Gastroesophageal sphincter (tissue), 4 donors: ENCODE data around the gene RIT1. TPM values are rescaled to one million over a fixed set of nuclear protein-coding genes. Genes with fewer than 3 reads are reported as not detected.
"Not testable (repeated sequence)": the region's sequence is repeated elsewhere in the genome, so short reads cannot be mapped to it uniquely, and the experiment has no call there.

Experiments
- ATAC-seq: fragments of 150-250 bp; one replicate; pipeline ENCODE4 v1.9.1; 2016; ENCODE audit warnings: mild to moderate bottlenecking, moderate library complexity
- H3K27ac ChIP-seq, 4 donors: fragments of 200-600 bp; sonication (generic) in 3 of 4; 1 replicate in 3 of 4; 2 replicates in 1 of 4; pipeline ENCODE4 v1.5.1; 2016 to 2019
- H3K27me3 ChIP-seq: fragments of 200-600 bp; sonication (generic); one replicate; pipeline ENCODE4 v1.5.1; 2019
- H3K36me3 ChIP-seq, 2 donors: fragments of 200-600 bp; sonication (generic); one replicate each; pipeline ENCODE4 v1.5.1; 2019; ENCODE audit warnings: control low read depth in 1 of 2
- H3K4me1 ChIP-seq, 3 donors: fragments of 200-600 bp; sonication (generic); 1 replicate in 2 of 3; 2 replicates in 1 of 3; pipeline ENCODE4 v1.5.1; 2016 to 2019; ENCODE audit warnings: control low read depth in 2 of 3
- H3K4me3 ChIP-seq, 2 donors: fragments of 200-600 bp; sonication (generic); one replicate each; pipeline ENCODE4 v1.5.1; 2019; ENCODE audit warnings: mild to moderate bottlenecking in 1 of 2, moderate library complexity in 1 of 2
- H3K9me3 ChIP-seq, 3 donors: fragments of 200-600 bp; sonication (generic); one replicate each; pipeline ENCODE4 v1.5.1; 2017 to 2019; ENCODE audit warnings: control low read depth in 2 of 3
- CTCF ChIP-seq, 4 experiments: fragments of 200-600 bp in 2 of 4; fragments of 450-650 bp in 2 of 4; sonication (generic) in 1 of 4; IDR thresholded peaks; one replicate each; pipeline ENCODE4 v1.5.1; 2017 to 2019; ENCODE audit warnings: antibody characterized with exemption in 4 of 4, mild to moderate bottlenecking in 2 of 4, moderate library complexity in 2 of 4
- EP300 ChIP-seq: sonication (generic); formaldehyde crosslinking; IDR thresholded peaks from one replicate; pipeline ENCODE4 v1.6.1; 2017; ENCODE audit warnings: antibody characterized with exemption, mild to moderate bottlenecking
- POLR2A ChIP-seq, 2 donors: fragments of 450-650 bp; IDR thresholded peaks; one replicate each; pipeline ENCODE4 v1.6.1; 2017; ENCODE audit warnings: antibody characterized with exemption in 2 of 2, mild to moderate bottlenecking in 2 of 2, moderate library complexity in 1 of 2
- POLR2AphosphoS5 ChIP-seq: sonication (generic); formaldehyde crosslinking; IDR thresholded peaks from one replicate; pipeline ENCODE4 v1.6.1; 2017; ENCODE audit warnings: antibody characterized with exemption
- WGBS, 2 donors: methylation state at CpG; one replicate each; pipeline ENCODE4 v1.1.5; 2018; ENCODE audit warnings: low coverage in 1 of 2; 5-methylcytosine and 5-hydroxymethylcytosine counted together
- total RNA-seq, 4 donors: library from RNA; depleted of rRNA; stranded (reverse); fragments of >200 nt; gene quantifications; one replicate each; pipeline ENCODE4 v1.1.0, GENCODE V29; 2016

The RIT1 gene
- total RNA-seq, 4 donors from 2014 or later, result 25.0 to 37.1 (median 30.0) TPM

- TF ChIP-seq EP300 (no peak), POLR2AphosphoS5 (peak; percentile 100), POLR2A (IDR thresholded peaks at IDR 0.05) (peak; percentile 96), CTCF (IDR thresholded peaks at IDR 0.05) (peak in 2 of 4 experiments; percentile 4 to 52)
- WGBS, 2 donors, result 0 to 1% methylated on average over 47 to 50 of the region's 50 CpGs
- Histone ChIP-seq H3K4me3 (peak within 1 kb of the TSS; percentile 59 to 100), H3K4me1 (peaks cover 11 to 69% (median 38%) of the 10 kb centered on the region in 3 donors), H3K9me3 (no peaks in the 10 kb centered on the region), H3K36me3 (peaks cover 0 to 37% of the 10 kb centered on the region in 2 donors), H3K27me3 (no peaks in the 10 kb centered on the region), H3K27ac (peak within 1 kb of the TSS; percentile 83 to 96 (median 92))
- peak; percentile 98 for ATAC-seq
Observed at GRCh38 chr1:155934097-155934935, 23.2 kb upstream of the RIT1 start, which contains the start of gene KHDC4. KHDC4 (minus strand) TSS chr1:155934413; CDS start chr1:155934373, 40 bp downstream.

GRCh38 chr1:155933591-155934096 is 22.5 kb upstream of the RIT1 start:
- TF ChIP-seq CTCF (IDR thresholded peaks at IDR 0.05) (no peak), POLR2AphosphoS5 (no peak)
- Histone ChIP-seq H3K9me3 (no peaks in the 10 kb centered on the region), H3K4me1 (peaks cover 11 to 68% (median 36%) of the 10 kb centered on the region in 3 donors), H3K4me3 (peak overlapping the region; percentile 59 to 100), H3K36me3 (peaks cover 0 to 44% of the 10 kb centered on the region in 2 donors), H3K27me3 (no peaks in the 10 kb centered on the region), H3K27ac (peak overlapping the region; percentile 83 to 96 (median 92))
- WGBS, 2 donors, result 3 to 10% methylated on average over 7 to 10 of the region's 10 CpGs
- no peak for ATAC-seq

- H3K9me3 ChIP-seq, result no peaks in the 10 kb centered on the region
- no peak for ATAC-seq
- 69 to 76% methylated on average over 4 of the region's 5 CpGs for whole genome bisulfite sequencing, 2 donors
- no peaks in the 10 kb centered on the region for H3K27me3 ChIP-seq
- no peak for TF ChIP-seq POLR2A (IDR thresholded peaks at IDR 0.05)
- peaks cover 11 to 58% (median 32%) of the 10 kb centered on the region in 3 donors for H3K4me1 ChIP-seq
- H3K27ac ChIP-seq, result peak overlapping the region in 1 of 4 donors; percentile 83
- peaks cover 0 to 56% of the 10 kb centered on the region in 2 donors for H3K36me3 ChIP-seq
- peak overlapping the region in 1 of 2 donors; percentile 59 for H3K4me3 ChIP-seq
Observed at GRCh38 chr1:155932487-155932886, 21.3 kb upstream of the RIT1 start.

GRCh38 chr1:155932081-155932480 is 20.9 kb upstream of the RIT1 start:
- no peak overlapping the region for H3K27ac ChIP-seq
- no peaks in the 10 kb centered on the region for H3K27me3 ChIP-seq
- peaks cover under 1 to 60% of the 10 kb centered on the region in 2 donors for H3K36me3 ChIP-seq
- peaks cover 11 to 58% (median 32%) of the 10 kb centered on the region in 3 donors for H3K4me1 ChIP-seq
- H3K4me3 ChIP-seq, result peak overlapping the region in 1 of 2 donors; percentile 26
- TF ChIP-seq POLR2AphosphoS5, result no peak
- TF ChIP-seq POLR2A (IDR thresholded peaks at IDR 0.05), result no peak
- TF ChIP-seq CTCF (IDR thresholded peaks at IDR 0.05), result no peak
- no peak for TF ChIP-seq EP300
- WGBS, 2 donors, result 63 to 90% methylated on average over 1 of the region's 1 CpG
- no peak for ATAC-seq
- no peaks in the 10 kb centered on the region for H3K9me3 ChIP-seq

GRCh38 chr1:155931332-155932038 is 20.3 kb upstream of the RIT1 start:
- Histone ChIP-seq H3K9me3 (no peaks in the 10 kb centered on the region), H3K27ac (peak overlapping the region in 1 of 4 donors; percentile 20), H3K36me3 (peaks cover 2 to 66% of the 10 kb centered on the region in 2 donors), H3K27me3 (no peaks in the 10 kb centered on the region), H3K4me3 (peak overlapping the region in 1 of 2 donors; percentile 26), H3K4me1 (peaks cover 11 to 58% (median 32%) of the 10 kb centered on the region in 3 donors)
- no peak for TF ChIP-seq POLR2A (IDR thresholded peaks at IDR 0.05)
- TF ChIP-seq EP300, result no peak
- TF ChIP-seq CTCF (IDR thresholded peaks at IDR 0.05), result no peak
- TF ChIP-seq POLR2AphosphoS5, result no peak
- WGBS, 2 donors, result 59 to 61% methylated on average over 5 to 7 of the region's 7 CpGs
- no peak for ATAC-seq

GRCh38 chr1:155930725-155931124 is 19.6 kb upstream of the RIT1 start:
- H3K4me1 ChIP-seq, result peaks cover 11 to 58% (median 32%) of the 10 kb centered on the region in 3 donors
- ATAC-seq, H3K27me3 ChIP-seq, H3K9me3 ChIP-seq: not testable (repeated sequence)
- H3K36me3 ChIP-seq, result peaks cover 2 to 73% of the 10 kb centered on the region in 2 donors
- peak overlapping the region in 1 of 2 donors; percentile 26 for H3K4me3 ChIP-seq
- WGBS, 2 donors, result 45 to 62% methylated on average over 4 to 10 of the region's 10 CpGs
- peak overlapping the region in 1 of 4 donors; percentile 20 for H3K27ac ChIP-seq
